PC-9 (cell line): ENCODE measurements around the gene SMARCA2.

Experiments
- EZH2 ChIP-seq: fragments of 200-600 bp; sonication (generic); IDR thresholded peaks from 2 replicates; pipeline ENCODE4 v1.8.0; 2017; ENCODE audit warnings: antibody characterized with exemption, low read depth
- TF ChIP-seq, protein P1 (sequence below): fragments of 200-600 bp; sonication (generic); conservative IDR thresholded peaks from 2 replicates; pipeline ENCODE4 v1.6.1; 2017; ENCODE audit warnings: mixed run types, antibody characterized with exemption, mild to moderate bottlenecking, moderate library complexity

DNA sequence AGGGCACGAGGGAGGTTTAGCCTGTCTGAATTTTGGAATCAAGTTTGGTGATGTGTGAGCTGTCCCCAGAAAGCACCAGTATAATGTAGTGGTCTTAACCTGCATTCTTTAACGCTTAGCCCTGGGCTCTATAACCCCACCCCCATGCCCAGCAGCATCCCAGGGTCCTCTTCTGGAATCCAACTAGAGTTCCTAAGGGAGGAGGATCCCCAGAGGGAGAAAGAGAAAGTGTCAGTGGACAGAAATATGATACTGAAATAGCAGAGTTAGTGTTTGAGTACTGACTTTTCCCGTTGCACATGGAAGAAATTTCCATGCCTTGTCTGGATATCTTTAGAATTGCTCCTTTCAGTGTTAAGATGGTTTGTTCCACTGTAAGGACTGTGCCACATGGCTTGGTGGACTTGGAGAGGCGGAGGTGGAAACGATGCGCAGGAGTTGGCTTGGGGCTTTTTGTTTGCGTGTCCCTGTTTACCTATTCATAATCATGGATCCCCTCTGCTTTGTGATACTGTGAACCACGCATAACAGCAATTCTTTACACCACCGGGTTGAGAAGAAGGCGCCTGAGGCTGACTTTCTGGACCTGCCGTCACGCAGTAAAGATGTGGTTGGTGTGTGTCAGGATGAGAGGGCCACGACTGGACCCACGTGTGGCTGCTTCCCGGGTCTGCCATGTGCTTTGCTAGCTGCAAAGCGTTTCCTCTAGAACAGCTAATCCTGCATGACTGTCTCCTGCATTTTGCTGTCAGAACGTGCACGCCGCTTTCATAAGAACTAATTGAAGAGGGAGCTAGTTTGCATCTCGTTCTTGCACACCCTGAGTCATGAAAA is 142.3 kb downstream of the SMARCA2 start:
- TF ChIP-seq, protein P1, sequence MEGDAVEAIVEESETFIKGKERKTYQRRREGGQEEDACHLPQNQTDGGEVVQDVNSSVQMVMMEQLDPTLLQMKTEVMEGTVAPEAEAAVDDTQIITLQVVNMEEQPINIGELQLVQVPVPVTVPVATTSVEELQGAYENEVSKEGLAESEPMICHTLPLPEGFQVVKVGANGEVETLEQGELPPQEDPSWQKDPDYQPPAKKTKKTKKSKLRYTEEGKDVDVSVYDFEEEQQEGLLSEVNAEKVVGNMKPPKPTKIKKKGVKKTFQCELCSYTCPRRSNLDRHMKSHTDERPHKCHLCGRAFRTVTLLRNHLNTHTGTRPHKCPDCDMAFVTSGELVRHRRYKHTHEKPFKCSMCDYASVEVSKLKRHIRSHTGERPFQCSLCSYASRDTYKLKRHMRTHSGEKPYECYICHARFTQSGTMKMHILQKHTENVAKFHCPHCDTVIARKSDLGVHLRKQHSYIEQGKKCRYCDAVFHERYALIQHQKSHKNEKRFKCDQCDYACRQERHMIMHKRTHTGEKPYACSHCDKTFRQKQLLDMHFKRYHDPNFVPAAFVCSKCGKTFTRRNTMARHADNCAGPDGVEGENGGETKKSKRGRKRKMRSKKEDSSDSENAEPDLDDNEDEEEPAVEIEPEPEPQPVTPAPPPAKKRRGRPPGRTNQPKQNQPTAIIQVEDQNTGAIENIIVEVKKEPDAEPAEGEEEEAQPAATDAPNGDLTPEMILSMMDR = no peak
- no peak for TF ChIP-seq EZH2
